C4-2B (cell line): Measurements from ENCODE around the gene EBLN2.

ENCODE experiments used
- CTCF ChIP-seq: fragments of 450-650 bp; conservative IDR thresholded peaks from 2 replicates; pipeline ENCODE4 v1.5.1; 2017; ENCODE audit warnings: mild to moderate bottlenecking
- ZFX ChIP-seq: fragments of 450-650 bp; IDR thresholded peaks from 2 replicates; pipeline ENCODE4 v1.6.1; 2017

- TF ChIP-seq CTCF (no peak), ZFX (no peak)
These were observed 11.2 kb downstream of the EBLN2 start for GRCh38 chr3:73072634-73073033.
